Activated CD4-positive, alpha-beta T cell treated with anti-CD3 and anti-CD28 coated beads, Interleukin-2, amount 10 ng/mL, durations not matched to agents 24 days and 14 days (primary cell): ENCODE data around the gene ZMYND15. TPM values are rescaled to one million over a fixed set of nuclear protein-coding genes. Genes with fewer than 3 reads are reported as not detected.

Experiments
- DNase-seq: peaks from one replicate; pipeline ENCODE4 v3.0.0; 2022
- H3K27ac Mint-ChIP-seq: one replicate; pipeline ENCODE4 v1.8.0; 2022; ENCODE audit warnings: mild to moderate bottlenecking, mixed read lengths
- H3K27me3 Mint-ChIP-seq: one replicate; pipeline ENCODE4 v1.8.0; 2022; ENCODE audit warnings: mixed read lengths
- H3K36me3 Mint-ChIP-seq: one replicate; pipeline ENCODE4 v1.8.0; 2022; ENCODE audit warnings: low read depth, mild to moderate bottlenecking, mixed read lengths
- H3K4me1 Mint-ChIP-seq: one replicate; pipeline ENCODE4 v1.8.0; 2021; ENCODE audit warnings: mixed read lengths
- H3K4me3 Mint-ChIP-seq: one replicate; pipeline ENCODE4 v1.8.0; 2022; ENCODE audit warnings: mild to moderate bottlenecking, moderate library complexity, mixed read lengths
- H3K9me3 Mint-ChIP-seq: one replicate; pipeline ENCODE4 v1.8.0; 2021; ENCODE audit warnings: mixed read lengths
- intact Hi-C: fragments of 100-400 bp; cut with micrococcal nuclease; formaldehyde crosslinking; loops from one replicate; pipeline ENCODE4 v1.15.1; 2023
- total RNA-seq: library from RNA; stranded (reverse); gene quantifications from 2 replicates; pipeline ENCODE4 v1.2.3, GENCODE V29; 2022

ZMYND15 gene
- total RNA-seq, 1 donor from 2014 or later = not detected

DNA sequence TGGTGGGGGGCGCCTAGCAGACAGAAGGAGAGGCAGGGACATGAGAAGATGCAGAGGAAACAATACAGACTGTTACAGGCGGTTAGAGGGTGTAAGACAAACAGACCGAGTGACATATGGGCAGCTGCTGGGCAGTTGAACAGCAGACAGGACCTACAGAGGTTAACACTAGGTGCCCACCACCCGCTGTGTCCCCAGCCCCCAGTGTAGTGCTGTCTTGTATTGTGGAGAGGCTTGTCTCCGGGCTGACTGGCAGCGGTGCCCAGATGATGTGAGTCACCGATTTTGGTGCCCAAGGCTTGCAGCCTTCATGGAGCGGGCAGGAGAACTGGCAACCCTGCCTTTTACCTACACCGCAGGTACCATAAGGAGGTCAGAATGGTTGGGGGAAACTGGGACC is 2.5 kb downstream of the ZMYND15 start:
- Mint-ChIP-seq H3K4me3 (no peak overlapping the region), H3K9me3 (no peaks in the 10 kb centered on the region), H3K4me1 (peaks cover 16% of the 10 kb centered on the region), H3K36me3 (no peaks in the 10 kb centered on the region), H3K27me3 (peaks cover 37% of the 10 kb centered on the region), H3K27ac (no peak overlapping the region)
- intact Hi-C loops = no loop called here
- no peak for DNase-seq

DNA sequence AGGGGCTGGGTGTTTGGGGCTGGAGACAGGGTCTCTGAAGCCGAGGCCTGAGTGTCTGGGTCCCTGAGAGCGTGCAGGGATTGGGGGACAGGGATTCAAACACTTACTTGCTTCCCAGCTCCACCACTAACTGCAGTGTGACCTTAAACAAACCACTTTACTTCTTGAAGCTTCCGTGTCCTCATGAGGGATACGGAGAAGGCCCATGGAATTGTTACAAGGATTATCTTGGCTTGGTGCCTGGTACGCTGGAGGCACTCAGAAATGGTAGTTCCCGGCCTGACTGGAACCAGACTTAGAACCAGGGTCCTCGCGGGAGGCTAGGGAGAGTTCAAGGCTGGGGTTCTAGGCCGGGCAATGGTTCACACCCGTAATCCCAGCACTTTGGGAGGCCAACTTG is 3.0 kb downstream of the ZMYND15 start:
- H3K9me3 Mint-ChIP-seq = no peaks in the 10 kb centered on the region
- H3K36me3 Mint-ChIP-seq = no peaks in the 10 kb centered on the region
- H3K27ac Mint-ChIP-seq = no peak overlapping the region
- intact Hi-C loops = no loop called here
- peaks cover 37% of the 10 kb centered on the region for H3K27me3 Mint-ChIP-seq
- DNase-seq = no peak
- peaks cover 16% of the 10 kb centered on the region for H3K4me1 Mint-ChIP-seq
- H3K4me3 Mint-ChIP-seq = no peak overlapping the region

DNA sequence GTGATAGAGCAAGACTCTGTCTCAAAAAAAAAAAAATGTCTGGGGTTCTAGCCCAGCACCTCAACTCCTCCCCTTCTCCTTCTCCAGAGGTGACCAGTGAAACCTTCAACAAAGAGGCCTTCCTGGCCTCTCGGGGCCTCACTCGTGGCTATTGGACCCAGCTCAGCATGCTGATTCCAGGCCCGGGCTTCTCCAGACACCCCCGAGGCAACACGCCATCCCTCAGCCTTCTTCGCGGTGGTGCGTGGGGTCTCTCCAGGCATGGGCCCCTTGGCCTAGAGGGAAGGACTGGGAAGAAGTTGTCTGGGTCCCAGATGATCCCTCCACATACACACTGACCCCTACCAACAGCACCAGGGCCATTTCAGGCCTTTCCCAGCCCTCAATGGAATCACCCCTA is 3.6 kb downstream of the ZMYND15 start:
- no peak overlapping the region for H3K4me3 Mint-ChIP-seq
- peaks cover 39% of the 10 kb centered on the region for H3K27me3 Mint-ChIP-seq
- peaks cover 22% of the 10 kb centered on the region for H3K4me1 Mint-ChIP-seq
- no peaks in the 10 kb centered on the region for H3K9me3 Mint-ChIP-seq
- intact Hi-C loops = no loop called here
- no peak overlapping the region for H3K27ac Mint-ChIP-seq
- DNase-seq = no peak
- no peaks in the 10 kb centered on the region for H3K36me3 Mint-ChIP-seq

DNA sequence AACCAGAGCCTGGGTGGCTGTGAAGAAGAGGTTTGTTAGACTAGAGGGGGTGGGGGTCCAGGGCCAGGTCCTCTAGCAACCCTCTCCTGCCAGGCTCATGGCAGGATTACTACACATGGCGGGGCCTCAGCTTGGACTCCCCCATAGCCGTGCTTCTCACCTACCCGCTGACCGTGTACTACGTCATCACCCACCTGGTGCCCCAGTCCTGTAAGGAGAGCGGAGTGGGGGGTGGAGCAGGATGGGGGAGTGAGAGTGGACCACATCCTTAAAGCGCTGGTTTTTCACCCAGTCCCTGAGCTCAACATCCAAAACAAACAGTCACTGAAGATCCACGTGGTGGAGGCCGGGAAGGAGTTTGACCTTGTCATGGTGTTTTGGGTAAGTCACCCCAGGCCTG is 4.3 kb downstream of the ZMYND15 start:
- H3K36me3 Mint-ChIP-seq = no peaks in the 10 kb centered on the region
- H3K27me3 Mint-ChIP-seq = peaks cover 38% of the 10 kb centered on the region
- H3K4me3 Mint-ChIP-seq = no peak overlapping the region
- intact Hi-C loops = no loop called here
- no peak for DNase-seq
- H3K9me3 Mint-ChIP-seq = no peaks in the 10 kb centered on the region
- H3K27ac Mint-ChIP-seq = no peak overlapping the region
- peaks cover 22% of the 10 kb centered on the region for H3K4me1 Mint-ChIP-seq

DNA sequence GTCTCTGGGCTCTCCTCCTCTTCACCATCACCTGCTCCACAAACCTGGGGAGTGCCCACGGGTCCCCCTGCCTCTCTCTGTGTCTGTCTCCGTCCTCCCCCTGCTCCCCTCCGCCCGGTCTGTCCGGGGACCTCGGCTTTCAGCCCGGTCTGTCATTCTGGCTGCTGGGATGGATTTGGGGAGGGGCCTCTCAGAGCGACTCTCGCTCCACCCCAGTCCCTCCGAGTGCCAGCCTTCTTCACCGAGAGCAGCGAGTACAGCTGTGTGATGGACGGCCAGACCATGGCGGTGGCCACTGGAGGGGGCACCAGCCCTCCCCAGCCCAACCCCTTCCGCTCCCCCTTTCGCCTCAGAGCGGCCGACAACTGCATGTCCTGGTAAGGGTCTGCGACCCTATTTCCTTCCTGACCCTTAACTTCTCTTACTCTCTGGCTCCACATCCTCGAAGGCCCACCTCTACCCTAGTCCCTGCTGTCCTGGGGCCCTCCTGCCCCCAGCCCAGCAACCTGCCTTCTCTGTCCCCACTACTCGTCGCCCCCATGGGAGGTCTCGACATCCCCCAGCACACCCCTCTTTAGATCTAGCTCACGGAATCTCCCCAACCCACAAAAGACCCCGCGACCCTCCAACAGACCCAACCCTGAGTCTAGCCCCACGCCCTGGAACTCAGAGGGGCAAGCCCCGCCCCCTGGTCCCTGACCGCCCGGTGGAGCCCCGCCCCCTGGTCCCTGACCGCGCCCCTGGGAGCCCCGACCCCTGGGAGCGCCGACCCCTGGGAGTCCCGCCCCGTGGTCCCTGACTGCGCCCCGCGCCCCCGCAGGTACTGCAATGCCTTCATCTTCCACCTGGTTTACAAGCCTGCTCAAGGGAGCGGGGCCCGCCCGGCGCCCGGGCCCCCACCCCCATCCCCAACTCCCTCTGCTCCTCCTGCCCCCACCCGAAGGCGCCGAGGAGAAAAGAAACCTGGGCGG is 5.7 kb downstream of the ZMYND15 start:
- no peaks in the 10 kb centered on the region for H3K9me3 Mint-ChIP-seq

DNA sequence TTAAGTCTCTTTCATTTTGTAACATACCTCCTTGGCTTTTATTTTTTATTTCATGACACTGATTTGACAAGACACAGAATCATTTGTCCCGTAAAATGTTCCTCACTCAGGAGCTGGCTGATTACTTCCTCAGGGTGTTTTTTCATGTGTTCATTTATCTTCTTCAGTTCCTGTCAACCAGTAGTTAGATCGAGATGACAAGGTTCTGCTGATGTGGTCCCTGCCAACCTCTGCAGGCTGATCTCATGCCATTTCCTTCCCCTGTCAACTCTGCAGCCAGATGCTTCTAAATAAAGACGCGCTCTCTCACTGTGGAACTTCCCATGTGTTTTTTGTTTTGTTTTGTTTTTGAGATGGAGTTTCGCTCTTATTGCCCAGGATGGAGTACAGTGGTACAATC is 8.2 kb downstream of the ZMYND15 start:
- peaks cover 33% of the 10 kb centered on the region for H3K27me3 Mint-ChIP-seq

More for the DNA sequence above, 5.7 kb downstream of the ZMYND15 start:
- no peak for DNase-seq
- Mint-ChIP-seq H3K27me3 (peaks cover 36% of the 10 kb centered on the region), H3K36me3 (no peaks in the 10 kb centered on the region), H3K4me3 (no peak overlapping the region), H3K27ac (no peak overlapping the region), H3K4me1 (peaks cover 17% of the 10 kb centered on the region)
- intact Hi-C loops = loop anchor here (5.0 kb wide), 1 partner anchor 42 kb away; the partner anchor contains the start of genes GLTPD2 and VMO1

DNA sequence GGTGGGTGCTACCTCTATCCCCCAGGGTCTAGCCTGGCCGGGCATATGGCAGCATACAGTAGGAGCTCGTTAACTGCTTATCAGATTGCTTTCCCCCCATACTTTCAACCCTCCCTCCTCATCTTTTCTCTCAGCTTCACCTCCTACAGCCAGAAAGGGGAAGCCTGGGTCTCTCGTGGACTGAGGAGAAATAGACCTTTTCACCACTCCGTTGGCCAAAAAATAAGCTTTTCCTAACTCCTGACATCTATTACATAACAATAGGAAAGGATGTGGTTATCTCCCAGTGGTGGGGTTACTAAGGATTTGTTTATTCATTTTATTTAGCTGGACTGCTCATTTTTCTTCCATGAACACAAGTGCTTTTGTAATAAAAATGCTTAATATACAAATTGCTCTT is 9.1 kb downstream of the ZMYND15 start:
- Mint-ChIP-seq H3K4me1 (peaks cover 19% of the 10 kb centered on the region), H3K36me3 (no peaks in the 10 kb centered on the region), H3K9me3 (no peaks in the 10 kb centered on the region), H3K27ac (peak overlapping the region; percentile 31), H3K4me3 (peak overlapping the region; percentile 60), H3K27me3 (peaks cover 34% of the 10 kb centered on the region)
- intact Hi-C loops = loop anchor here (5.0 kb wide), 1 partner anchor 39 kb away; the partner anchor contains the start of genes GLTPD2 and VMO1
- no peak for DNase-seq

More for the DNA sequence above, 8.2 kb downstream of the ZMYND15 start:
- Mint-ChIP-seq H3K36me3 (no peaks in the 10 kb centered on the region), H3K4me3 (peak overlapping the region; percentile 60), H3K4me1 (peaks cover 19% of the 10 kb centered on the region), H3K9me3 (no peaks in the 10 kb centered on the region), H3K27ac (peak overlapping the region; percentile 69)
- intact Hi-C loops = loop anchor here (5.0 kb wide), 1 partner anchor 39 kb away; the partner anchor contains the start of genes GLTPD2 and VMO1
- peak; percentile 82 for DNase-seq

DNA sequence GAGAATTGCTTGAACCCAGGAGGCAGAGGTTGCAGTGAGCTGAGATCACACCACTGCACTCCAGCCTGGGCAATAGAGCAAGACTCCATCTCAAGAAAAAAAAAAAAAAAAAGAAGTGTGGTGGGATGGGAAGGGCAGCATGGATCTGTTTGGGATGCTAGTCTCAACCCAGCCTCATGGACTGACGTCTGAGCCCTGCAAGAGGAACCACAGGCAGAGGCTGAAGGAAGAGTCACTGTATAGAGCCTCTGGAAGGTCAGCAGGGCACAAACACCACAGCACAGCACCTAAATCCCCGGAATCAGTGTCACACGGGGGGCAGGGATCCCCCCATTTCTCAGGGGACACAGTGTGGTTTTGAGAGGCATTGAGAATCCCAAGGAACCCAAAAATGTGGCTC is 11.0 kb downstream of the ZMYND15 start:
- H3K4me3 Mint-ChIP-seq = no peak overlapping the region
- no peaks in the 10 kb centered on the region for H3K36me3 Mint-ChIP-seq
- intact Hi-C loops = no loop called here
- no peak for DNase-seq
- H3K9me3 Mint-ChIP-seq = no peaks in the 10 kb centered on the region
- no peak overlapping the region for H3K27ac Mint-ChIP-seq
- peaks cover 19% of the 10 kb centered on the region for H3K4me1 Mint-ChIP-seq
- peaks cover 41% of the 10 kb centered on the region for H3K27me3 Mint-ChIP-seq

DNA sequence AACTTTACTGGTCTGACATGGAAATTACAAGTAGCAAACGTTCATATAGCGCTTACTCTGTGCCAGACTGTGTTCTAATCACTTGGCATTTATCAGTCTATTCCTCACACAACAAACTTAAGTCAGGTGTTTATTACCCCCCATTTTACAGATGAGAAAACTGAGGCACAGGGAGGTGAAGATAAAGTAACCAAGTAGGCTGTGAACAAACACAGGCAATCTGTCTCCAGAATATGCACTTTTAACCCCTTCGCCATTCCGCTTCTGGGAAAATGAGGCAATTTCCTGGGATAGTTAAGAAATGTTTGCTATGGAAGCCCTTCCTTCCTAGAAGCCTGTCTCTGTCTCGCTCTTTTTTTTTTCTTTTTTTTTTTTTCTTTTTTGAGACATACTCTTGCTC is 12.3 kb downstream of the ZMYND15 start:
- intact Hi-C loops = no loop called here
- Mint-ChIP-seq H3K36me3 (no peaks in the 10 kb centered on the region), H3K4me1 (peaks cover 16% of the 10 kb centered on the region), H3K4me3 (no peak overlapping the region), H3K9me3 (no peaks in the 10 kb centered on the region), H3K27me3 (peaks cover 39% of the 10 kb centered on the region), H3K27ac (no peak overlapping the region)
- DNase-seq = no peak

DNA sequence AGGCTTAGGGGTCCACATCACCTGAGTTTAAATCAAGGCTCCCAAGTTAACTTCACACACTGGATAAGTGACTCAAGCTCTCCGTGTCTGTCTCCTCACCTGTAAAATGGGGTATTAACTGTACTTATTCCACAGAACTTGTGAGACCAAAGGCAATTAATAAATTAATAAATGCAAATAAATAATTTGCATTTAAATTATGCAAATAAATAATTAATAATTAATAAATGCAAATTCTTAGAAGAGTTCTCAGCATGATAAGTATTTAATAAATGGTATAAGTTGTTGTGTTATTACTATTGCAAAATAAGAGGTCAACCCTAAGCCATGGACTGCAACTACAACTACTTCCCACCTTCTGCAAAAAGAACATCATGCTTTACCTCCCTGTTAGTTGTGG is 13.8 kb downstream of the ZMYND15 start:
- peaks cover 46% of the 10 kb centered on the region for H3K27me3 Mint-ChIP-seq

DNA sequence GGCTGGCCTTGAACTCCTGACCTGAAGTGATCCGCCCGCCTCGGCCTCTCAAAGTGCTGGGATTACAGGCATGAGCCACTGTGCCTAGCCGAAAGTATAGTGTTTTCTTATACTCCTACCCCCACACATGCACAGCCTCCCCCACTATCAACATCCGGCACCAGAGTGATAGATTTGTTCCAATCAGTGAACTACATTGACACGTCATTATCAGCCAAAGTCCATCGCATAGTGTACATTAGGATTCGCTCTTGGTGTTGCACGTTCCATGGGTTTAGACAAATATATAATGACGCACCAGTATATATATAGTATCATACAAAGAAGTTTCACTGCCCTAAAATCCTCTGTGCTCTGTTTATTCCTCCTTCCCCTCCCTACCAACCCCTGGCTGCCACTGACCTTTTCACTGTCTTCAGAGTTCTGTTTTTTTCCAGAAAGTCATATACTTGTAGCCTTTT is 20.2 kb downstream of the ZMYND15 start:
- Mint-ChIP-seq H3K4me3 (no peak overlapping the region), H3K27me3 (peaks cover 31% of the 10 kb centered on the region), H3K4me1 (no peaks in the 10 kb centered on the region), H3K36me3 (no peaks in the 10 kb centered on the region), H3K9me3 (no peaks in the 10 kb centered on the region), H3K27ac (no peak overlapping the region)
- intact Hi-C loops = no loop called here
- DNase-seq = no peak

More for the DNA sequence above, 13.8 kb downstream of the ZMYND15 start:
- H3K9me3 Mint-ChIP-seq = no peaks in the 10 kb centered on the region
- H3K4me3 Mint-ChIP-seq = no peak overlapping the region
- no peaks in the 10 kb centered on the region for H3K36me3 Mint-ChIP-seq
- DNase-seq = no peak
- H3K4me1 Mint-ChIP-seq = peaks cover 9% of the 10 kb centered on the region
- intact Hi-C loops = no loop called here
- no peak overlapping the region for H3K27ac Mint-ChIP-seq

DNA sequence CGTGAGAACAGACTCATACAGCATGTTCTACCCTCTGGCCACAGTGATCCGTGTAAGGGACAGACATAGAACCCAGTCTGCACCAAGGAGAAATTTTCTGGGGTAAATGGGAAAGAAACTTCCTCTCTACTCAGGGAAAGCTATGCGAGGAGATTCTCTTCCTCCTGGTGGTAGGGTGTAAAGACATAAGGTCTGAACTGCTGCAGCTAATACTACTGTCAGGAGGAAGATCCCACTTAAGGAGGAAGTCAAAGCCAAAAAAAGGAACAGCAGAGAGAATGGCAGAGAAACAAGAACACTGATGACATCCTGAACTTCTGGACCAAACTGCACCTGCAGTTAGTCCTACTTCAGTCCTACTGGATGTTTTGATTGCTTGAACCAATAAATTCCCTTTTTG is 25.0 kb downstream of the ZMYND15 start:
- H3K27me3 Mint-ChIP-seq = peaks cover 14% of the 10 kb centered on the region
- H3K27ac Mint-ChIP-seq = no peak overlapping the region
- H3K4me3 Mint-ChIP-seq = no peak overlapping the region
- peaks cover 2% of the 10 kb centered on the region for H3K4me1 Mint-ChIP-seq
- H3K9me3 Mint-ChIP-seq = no peaks in the 10 kb centered on the region
- DNase-seq = no peak
- no peaks in the 10 kb centered on the region for H3K36me3 Mint-ChIP-seq
- intact Hi-C loops = no loop called here

DNA sequence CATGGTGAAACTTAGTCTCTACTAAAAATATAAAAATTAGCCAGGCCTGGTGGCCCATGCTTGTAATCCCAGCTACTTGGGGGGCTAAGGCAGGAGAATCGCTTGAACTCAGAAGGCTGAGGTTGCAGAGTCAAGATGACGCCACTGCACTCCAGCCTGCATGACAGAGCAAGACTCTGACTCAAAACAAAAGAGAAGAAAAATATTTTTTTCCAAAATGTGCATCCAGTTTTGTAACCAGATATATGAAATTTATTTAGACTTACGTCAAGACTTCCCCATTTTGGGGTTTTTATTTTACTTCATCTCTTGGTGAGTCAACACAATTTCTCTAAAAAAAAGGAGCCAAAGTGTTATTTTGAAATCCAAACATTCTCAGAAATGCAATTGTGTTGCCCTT is 26.6 kb downstream of the ZMYND15 start:
- H3K27ac Mint-ChIP-seq = no peak overlapping the region
- intact Hi-C loops = no loop called here
- H3K4me3 Mint-ChIP-seq = no peak overlapping the region

DNA sequence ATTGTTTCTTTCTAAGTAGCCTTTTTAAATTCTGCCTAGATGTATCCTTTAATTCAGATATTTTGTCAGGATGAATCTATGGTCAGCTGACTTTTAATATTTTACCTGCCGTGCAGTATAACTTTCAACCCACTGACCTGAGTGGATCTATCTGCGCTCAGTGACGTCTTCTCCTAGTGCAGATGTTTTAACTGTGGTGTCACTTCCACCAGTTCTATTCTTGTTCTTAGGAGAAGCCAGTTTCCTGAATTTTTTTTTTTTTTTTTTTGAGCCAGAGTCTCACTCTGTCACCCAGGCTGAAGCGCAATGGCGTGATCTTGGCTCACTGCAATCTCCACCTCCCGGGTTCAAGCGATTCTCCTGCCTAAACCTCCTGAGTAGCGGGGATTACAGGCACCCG is 27.1 kb downstream of the ZMYND15 start:
- H3K9me3 Mint-ChIP-seq = no peaks in the 10 kb centered on the region

More for the DNA sequence above, 26.6 kb downstream of the ZMYND15 start:
- peaks cover 7% of the 10 kb centered on the region for H3K4me1 Mint-ChIP-seq
- H3K27me3 Mint-ChIP-seq = peaks cover 10% of the 10 kb centered on the region
- no peak for DNase-seq
- no peaks in the 10 kb centered on the region for H3K36me3 Mint-ChIP-seq
- no peaks in the 10 kb centered on the region for H3K9me3 Mint-ChIP-seq

More for the DNA sequence above, 27.1 kb downstream of the ZMYND15 start:
- DNase-seq = no peak
- H3K36me3 Mint-ChIP-seq = no peaks in the 10 kb centered on the region
- no peak overlapping the region for H3K4me3 Mint-ChIP-seq
- intact Hi-C loops = no loop called here
- H3K27ac Mint-ChIP-seq = no peak overlapping the region
- H3K4me1 Mint-ChIP-seq = peaks cover 11% of the 10 kb centered on the region
- peaks cover 10% of the 10 kb centered on the region for H3K27me3 Mint-ChIP-seq
